B cell (primary cell): ENCODE results near the gene NEMP1. TPM values are rescaled to one million over a fixed set of nuclear protein-coding genes. Genes with fewer than 3 reads are reported as not detected.

Source experiments
- ATAC-seq: fragments of 200-7000 bp; cut with Tn5 transposase; one replicate; pipeline ENCODE4 v1.10.0; 2021; ENCODE audit warnings: low read depth, mild to moderate bottlenecking, moderate number of reproducible peaks, moderate library complexity
- CTCF ChIA-PET: fragments of 350-600 bp; sonication (Branson Sonifier 250); formaldehyde crosslinking; loops from one replicate; lab custom pipeline; 2021; ENCODE audit warnings: antibody characterized with exemption, inconsistent platforms; lab: Charles Lee
- POLR2A ChIA-PET: fragments of 350-600 bp; sonication (Branson Sonifier 250); formaldehyde crosslinking; loops from one replicate; lab custom pipeline; 2021; ENCODE audit warnings: antibody characterized with exemption; lab: Charles Lee
- DNase-seq: peaks from one replicate; pipeline ENCODE4 v3.0.0; 2013
- H2AFZ ChIP-seq: 2 replicates; pipeline ENCODE4 v1.6.1; 2012; ENCODE audit warnings: mild to moderate bottlenecking, low read depth, low read length; ENCODE audit not compliant: insufficient read depth, poor library complexity, severe bottlenecking
- H3K27ac ChIP-seq, 2 donors: 1 replicate in 1 of 2; 2 replicates in 1 of 2; pipeline ENCODE4 v1.5.1; 2012 to 2013; ENCODE audit warnings: low read length in 2 of 2, mild to moderate bottlenecking in 2 of 2, moderate library complexity in 1 of 2
- H3K27me3 ChIP-seq, 4 experiments: fragments of 200-600 bp in 1 of 4; sonication (generic) in 1 of 4; replicated peaks in 1 of 4; 1 replicate in 2 of 4; 2 replicates in 2 of 4; pipeline versions ENCODE4 v1.6.1 to v1.7.0; 2013 to 2016; ENCODE audit warnings: low read length in 3 of 4, mild to moderate bottlenecking in 2 of 4, mixed read lengths in 1 of 4, moderate library complexity in 1 of 4; ENCODE audit not compliant: insufficient read depth in 4 of 4, control insufficient read depth in 3 of 4; ENCODE audit errors: control extremely low read depth in 1 of 4
- H3K36me3 ChIP-seq, 2 experiments: replicated peaks in 1 of 2; 1 replicate in 1 of 2; 2 replicates in 1 of 2; pipeline versions ENCODE4 v1.6.1 to v1.7.1; 2013; ENCODE audit warnings: low read length in 1 of 2; ENCODE audit not compliant: insufficient read depth in 2 of 2, control insufficient read depth in 1 of 2; ENCODE audit errors: control extremely low read depth in 1 of 2, extremely low read depth in 1 of 2
- H3K4me1 ChIP-seq, 2 donors: fragments of 200-600 bp in 1 of 2; sonication (generic) in 1 of 2; 1 replicate in 1 of 2; 2 replicates in 1 of 2; pipeline versions ENCODE4 v1.5.1 to v1.6.1; 2013 to 2017; ENCODE audit warnings: low read length in 2 of 2; ENCODE audit not compliant: control insufficient read depth in 2 of 2, insufficient read depth in 2 of 2
- H3K4me2 ChIP-seq: replicated peaks from 2 replicates; pipeline ENCODE3; 2012; ENCODE audit warnings: mild to moderate bottlenecking, low read depth, low read length; ENCODE audit not compliant: poor library complexity, severe bottlenecking
- H3K4me3 ChIP-seq, 5 experiments: fragments of 200-600 bp in 1 of 5; sonication (generic) in 1 of 5; 1 replicate in 3 of 5; 2 replicates in 2 of 5; pipeline versions ENCODE4 v1.5.1 to v1.7.0; 2011 to 2016; ENCODE audit warnings: low read length in 4 of 5, mild to moderate bottlenecking in 4 of 5, low read depth in 2 of 5, control low read depth in 1 of 5, moderate library complexity in 1 of 5; ENCODE audit not compliant: insufficient read depth in 1 of 5; ENCODE audit errors: control extremely low read depth in 1 of 5, extremely low read depth in 1 of 5
- H3K79me2 ChIP-seq: fragments of 200-600 bp; sonication (generic); one replicate; pipeline ENCODE4 v1.6.0; 2016; ENCODE audit warnings: low read length; ENCODE audit not compliant: control insufficient read depth, insufficient read depth
- H3K9ac ChIP-seq: fragments of 200-600 bp; sonication (generic); 2 replicates; pipeline ENCODE4 v1.6.1; 2017; ENCODE audit warnings: mild to moderate bottlenecking, low read length, moderate library complexity
- H3K9me3 ChIP-seq, 3 donors: one replicate each; pipeline versions ENCODE4 v1.6.1 to v1.7.1; 2013; ENCODE audit warnings: low read length in 2 of 3; ENCODE audit not compliant: control insufficient read depth in 2 of 3, insufficient read depth in 1 of 3; ENCODE audit errors: control extremely low read depth in 1 of 3
- H4K20me1 ChIP-seq: 2 replicates; pipeline ENCODE4 v1.6.0; 2012; ENCODE audit warnings: mild to moderate bottlenecking, low read length; ENCODE audit not compliant: insufficient read depth, control insufficient read depth, poor library complexity, severe bottlenecking
- H3K27ac Mint-ChIP-seq: one replicate; pipeline ENCODE4 v1.8.0; 2021; ENCODE audit warnings: mixed read lengths
- H3K27me3 Mint-ChIP-seq: one replicate; pipeline ENCODE4 v1.8.0; 2021; ENCODE audit warnings: mixed read lengths
- H3K4me1 Mint-ChIP-seq: one replicate; pipeline ENCODE4 v1.8.0; 2021; ENCODE audit warnings: mixed read lengths
- H3K4me3 Mint-ChIP-seq: one replicate; pipeline ENCODE4 v1.8.0; 2021; ENCODE audit warnings: mixed read lengths
- H3K9me3 Mint-ChIP-seq: one replicate; pipeline ENCODE4 v1.8.0; 2022; ENCODE audit warnings: mixed read lengths; ENCODE audit not compliant: insufficient read depth
- CTCF ChIP-seq: fragments of 200-600 bp; IDR thresholded peaks from one replicate; pipeline ENCODE4 v1.8.0; 2022; ENCODE audit warnings: antibody characterized with exemption, mild to moderate bottlenecking
- EZH2 ChIP-seq: IDR thresholded peaks from 2 replicates; pipeline ENCODE4 v1.6.1; 2012; ENCODE audit warnings: borderline replicate concordance, low read depth, mild to moderate bottlenecking, moderate library complexity, low read length; ENCODE audit not compliant: insufficient read depth, poor library complexity, severe bottlenecking
- WGBS: methylation state at CpG from one replicate; pipeline ENCODE4 v1.1.5; 2013; ENCODE audit warnings: missing lambda C conversion rate; ENCODE audit not compliant: insufficient coverage; 5-methylcytosine and 5-hydroxymethylcytosine counted together
- intact Hi-C: fragments of 100-400 bp; cut with micrococcal nuclease; formaldehyde crosslinking; loops from one replicate; pipeline ENCODE4 v1.10.0; 2022
- polyA plus RNA-seq: library from polyadenylated mRNA; depleted of rRNA; stranded (reverse); fragments of >200 nt; gene quantifications from 2 replicates; pipeline ENCODE4 v1.2.3, GENCODE V29; 2012
- total RNA-seq, 2 donors: library from RNA; stranded (reverse); fragments of 120-200 nt in 1 of 2; gene quantifications; 1 replicate in 1 of 2; 2 replicates in 1 of 2; pipeline versions ENCODE4 v1.2.3 to v1.2.4, GENCODE V29; 2013 to 2022

Gene NEMP1
- total and polyA plus RNA-seq, 2 donors (not counting 1 experiment from before 2014, with no cell fraction given) = 13.6 to 35.0 TPM

GRCh38 chr12:57049119-57049446 lies 29.5 kb downstream of the NEMP1 start:
- Histone ChIP-seq H3K79me2 (no peaks in the 10 kb centered on the region), H3K27ac (no peak overlapping the region), H3K36me3 (no peaks in the 10 kb centered on the region), H3K4me2 (no peak overlapping the region), H3K9me3 (no peaks in the 10 kb centered on the region), H3K4me1 (peaks cover 18 to 24% of the 10 kb centered on the region in 2 donors), H3K9ac (no peak overlapping the region), H4K20me1 (no peaks in the 10 kb centered on the region), H3K4me3 (no peak overlapping the region), H2AFZ (no peak overlapping the region), H3K27me3 (no peaks in the 10 kb centered on the region)
- Mint-ChIP-seq H3K4me1 (peaks cover 26% of the 10 kb centered on the region), H3K27me3 (no peaks in the 10 kb centered on the region), H3K9me3 (no peaks in the 10 kb centered on the region), H3K27ac (no peak overlapping the region), H3K4me3 (no peak overlapping the region)
- WGBS = 100% methylated on average over 1 of the region's 4 CpGs
- intact Hi-C loops = no loop called here
- no peak for ATAC-seq
- POLR2A ChIA-PET = interaction anchor here (0.6 kb wide), 1 partner anchor 19 kb away, joined by 11 read pairs; no protein-coding TSS in a partner anchor
- CTCF ChIA-PET = interaction anchor here (1.0 to 3.0 kb wide), 2 partner anchors 10 to 18 kb away, joined by 4 to 12 read pairs; no protein-coding TSS in a partner anchor
- TF ChIP-seq CTCF = no peak
- no peak for TF ChIP-seq EZH2
- DNase-seq = no peak

GRCh38 chr12:57048423-57049118 lies 30.0 kb downstream of the NEMP1 start:
- Mint-ChIP-seq H3K9me3 (no peaks in the 10 kb centered on the region), H3K27me3 (no peaks in the 10 kb centered on the region), H3K27ac (no peak overlapping the region), H3K4me1 (peaks cover 26% of the 10 kb centered on the region), H3K4me3 (no peak overlapping the region)
- POLR2A ChIA-PET = interaction anchor here (0.6 kb wide), 3 partner anchors 19 to 202 kb away, joined by 3 to 11 read pairs (median 7); partner anchors contain the start of gene STAC3
- H3K36me3 ChIP-seq = no peaks in the 10 kb centered on the region
- H3K9me3 ChIP-seq = no peaks in the 10 kb centered on the region
- no peak for ATAC-seq
- intact Hi-C loops = no loop called here
- no peaks in the 10 kb centered on the region for H4K20me1 ChIP-seq
- H2AFZ ChIP-seq = no peak overlapping the region
- no peak for DNase-seq
- H3K4me2 ChIP-seq = no peak overlapping the region
- no peak overlapping the region for H3K27ac ChIP-seq
- H3K9ac ChIP-seq = no peak overlapping the region
- CTCF ChIA-PET = interaction anchor here (0.6 to 3.0 kb wide), 5 partner anchors 11 to 318 kb away, joined by 3 to 12 read pairs (median 6); no protein-coding TSS in a partner anchor
- 100% methylated on average over 1 of the region's 1 CpG for WGBS
- no peak overlapping the region for H3K4me3 ChIP-seq
- H3K27me3 ChIP-seq = no peaks in the 10 kb centered on the region
- TF ChIP-seq CTCF (no peak), EZH2 (no peak)
- H3K4me1 ChIP-seq = peaks cover 18 to 24% of the 10 kb centered on the region in 2 donors
- no peaks in the 10 kb centered on the region for H3K79me2 ChIP-seq
